Activated T-helper 1 cell treated with anti-CD3 and anti-CD28 coated beads, Interleukin-12 subunit alpha, Interleukin-12 subunit beta, Interleukin-2, Interleukin-4 antibody, amounts not matched to agents 30 ng/mL and 10 ng/mL and 1 ng/mL, durations not matched to agents 14 hours and 24 hours and 36 hours (primary cell): ENCODE results near the gene MOB3C. TPM values are rescaled to one million over a fixed set of nuclear protein-coding genes. Genes with fewer than 3 reads are reported as not detected.
A peak's percentile ranks its signal among the peaks of the same experiment; 100 is the strongest.

Source experiments
- DNase-seq: peaks from one replicate; pipeline ENCODE4 v3.0.0; 2021; ENCODE audit warnings: low spot score
- H3K27ac Mint-ChIP-seq: one replicate; pipeline ENCODE4 v1.8.0; 2021; ENCODE audit warnings: mild to moderate bottlenecking, mixed read lengths
- H3K27me3 Mint-ChIP-seq: one replicate; pipeline ENCODE4 v1.8.0; 2022; ENCODE audit warnings: mild to moderate bottlenecking, moderate library complexity, mixed read lengths; ENCODE audit not compliant: insufficient read depth
- H3K36me3 Mint-ChIP-seq: one replicate; pipeline ENCODE4 v1.8.0; 2021; ENCODE audit warnings: low read depth, mixed read lengths
- H3K4me1 Mint-ChIP-seq: one replicate; pipeline ENCODE4 v1.8.0; 2021; ENCODE audit warnings: low read depth, mixed read lengths
- H3K4me3 Mint-ChIP-seq: one replicate; pipeline ENCODE4 v1.8.0; 2021; ENCODE audit warnings: mild to moderate bottlenecking, moderate library complexity, mixed read lengths
- H3K9me3 Mint-ChIP-seq: one replicate; pipeline ENCODE4 v1.8.0; 2021; ENCODE audit warnings: mixed read lengths
- intact Hi-C: fragments of 100-400 bp; cut with micrococcal nuclease; formaldehyde crosslinking; loops from one replicate; pipeline ENCODE4 v1.15.1; 2024
- total RNA-seq: library from RNA; stranded (reverse); gene quantifications from 2 replicates; pipeline ENCODE4 v1.2.3, GENCODE V29; 2022

Gene MOB3C
- total RNA-seq, 1 donor from 2014 or later = 16.9 TPM

DNA sequence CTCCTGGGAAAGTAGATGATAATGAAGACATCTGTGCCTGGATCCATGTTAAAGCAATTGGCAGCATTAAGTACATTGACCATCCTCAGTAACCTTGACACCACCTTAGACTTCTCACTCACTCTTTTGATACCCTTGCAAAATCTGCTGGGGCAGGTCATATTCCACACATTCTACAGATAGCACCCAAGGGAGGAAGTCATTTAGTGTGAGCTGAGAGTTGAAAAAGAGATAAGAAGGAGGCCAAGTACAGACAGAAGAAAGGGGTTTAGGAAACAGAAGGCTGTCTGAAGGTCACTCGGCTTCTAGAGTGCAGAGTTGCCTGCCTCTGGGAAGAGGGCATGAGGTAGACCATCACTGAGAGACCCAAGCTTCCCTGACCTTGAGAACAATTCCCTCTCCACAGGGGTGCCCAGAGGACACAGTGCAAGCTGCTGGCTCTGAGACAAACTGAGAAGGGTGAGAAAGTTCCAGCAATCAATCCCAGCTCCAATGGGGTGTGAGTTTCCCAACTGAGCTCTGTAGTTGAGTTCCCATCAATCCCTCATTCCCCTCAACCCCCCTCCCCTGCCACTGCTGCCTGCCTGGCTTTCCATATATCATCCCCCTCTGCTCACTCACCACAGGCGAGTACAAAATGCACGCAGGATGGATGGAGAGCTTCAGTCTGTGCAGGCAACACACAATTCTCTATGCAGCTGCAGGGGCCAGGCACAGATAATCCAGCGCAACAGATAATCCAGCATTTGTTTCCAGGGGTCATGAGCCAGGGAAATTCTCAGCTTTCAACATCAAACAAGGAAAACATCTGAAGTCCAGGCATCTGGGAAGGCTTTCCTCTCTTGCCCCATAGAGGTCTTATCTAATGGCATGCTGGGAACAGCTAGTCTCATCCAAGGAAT, 7.4 kb upstream of the MOB3C start:
- intact Hi-C loops = no loop called here
- no peak overlapping the region for H3K27ac Mint-ChIP-seq
- peaks cover 2% of the 10 kb centered on the region for H3K27me3 Mint-ChIP-seq
- no peak for DNase-seq
- no peaks in the 10 kb centered on the region for H3K9me3 Mint-ChIP-seq
- H3K4me1 Mint-ChIP-seq = peaks cover 7% of the 10 kb centered on the region
- H3K4me3 Mint-ChIP-seq = no peak overlapping the region
- H3K36me3 Mint-ChIP-seq = peaks cover 5% of the 10 kb centered on the region

DNA sequence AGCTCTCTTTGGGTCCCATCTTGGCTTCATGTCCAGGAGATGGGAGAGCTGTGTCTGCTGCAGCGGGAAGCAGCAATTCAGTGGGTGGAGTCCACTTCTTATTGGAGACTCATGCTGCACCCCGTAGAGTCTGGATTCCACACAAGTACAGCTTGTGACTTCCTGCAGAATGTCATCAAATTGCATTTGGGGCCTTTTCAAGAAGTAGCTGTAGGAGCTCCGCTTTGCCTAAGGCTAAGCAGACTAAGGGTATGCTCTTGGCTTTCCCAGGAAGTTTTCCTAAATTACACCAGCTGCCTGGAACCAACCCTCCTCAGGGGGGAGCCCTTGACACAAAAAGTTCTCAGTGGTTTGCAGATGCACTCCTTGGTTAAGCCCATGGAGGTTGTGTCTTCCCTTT, 5.7 kb upstream of the MOB3C start:
- Mint-ChIP-seq H3K9me3 (no peaks in the 10 kb centered on the region), H3K4me1 (peaks cover 20% of the 10 kb centered on the region), H3K4me3 (no peak overlapping the region), H3K27me3 (peaks cover 2% of the 10 kb centered on the region), H3K27ac (no peak overlapping the region), H3K36me3 (no peaks in the 10 kb centered on the region)
- no peak for DNase-seq
- intact Hi-C loops = loop anchor here (1.0 kb wide), 1 partner anchor 103 kb away; no protein-coding TSS in a partner anchor

DNA sequence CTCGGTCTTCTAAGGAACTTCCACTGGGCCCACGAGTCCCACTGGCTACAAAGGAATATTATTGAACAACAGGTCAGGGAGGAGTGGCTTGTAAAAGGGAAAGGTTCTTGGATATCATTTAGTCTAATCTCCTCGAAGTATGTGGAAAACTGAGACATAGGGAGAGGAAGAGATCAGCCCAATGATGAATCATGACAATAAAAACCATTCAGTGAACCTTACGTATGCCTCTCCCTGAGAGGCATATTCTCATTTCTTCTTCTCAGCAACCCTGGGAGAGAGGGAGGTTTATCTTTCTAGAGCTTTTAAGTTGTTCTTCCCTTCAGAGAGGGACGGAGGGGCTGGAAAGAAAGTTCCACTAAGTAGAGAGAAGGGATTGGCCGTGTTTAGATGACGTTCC, 5.3 kb upstream of the MOB3C start:
- intact Hi-C loops = loop anchor here (1.0 kb wide), 1 partner anchor 103 kb away; no protein-coding TSS in a partner anchor
- Mint-ChIP-seq H3K9me3 (no peaks in the 10 kb centered on the region), H3K4me1 (peaks cover 25% of the 10 kb centered on the region)

DNA sequence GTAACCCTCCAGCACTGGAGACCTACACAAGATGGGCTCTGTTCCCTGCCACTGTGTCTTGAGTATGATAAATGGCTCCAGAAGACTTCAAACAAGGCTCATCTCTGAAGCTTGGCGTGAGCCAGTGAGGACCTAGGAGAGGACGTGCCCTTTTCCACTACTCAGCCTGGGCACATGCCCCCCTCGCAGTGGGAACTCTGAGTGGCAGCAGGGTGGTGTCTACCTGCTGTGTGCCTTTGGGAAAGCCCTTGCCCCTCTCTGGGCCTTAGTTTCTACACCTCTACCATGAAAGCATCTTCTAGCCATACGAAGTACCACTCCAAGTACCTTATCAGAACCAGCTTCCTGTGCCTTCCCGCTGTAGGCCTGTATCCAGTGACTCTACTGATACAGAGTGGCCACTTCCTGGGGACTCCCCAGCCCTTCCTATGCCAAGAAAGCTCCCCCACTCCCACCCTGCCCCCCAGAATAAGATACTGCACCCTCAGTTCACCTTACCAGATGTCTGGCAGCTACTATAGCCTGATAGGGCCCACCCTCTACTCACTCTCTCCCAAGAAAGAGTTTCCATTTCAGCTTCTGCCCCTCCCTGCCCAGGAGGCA, 3.1 kb upstream of the MOB3C start:
- peaks cover 2% of the 10 kb centered on the region for H3K36me3 Mint-ChIP-seq
- intact Hi-C loops = no loop called here
- H3K9me3 Mint-ChIP-seq = no peaks in the 10 kb centered on the region
- H3K4me1 Mint-ChIP-seq = peaks cover 41% of the 10 kb centered on the region
- H3K27me3 Mint-ChIP-seq = peaks cover 2% of the 10 kb centered on the region
- no peak for DNase-seq
- peak overlapping the region; percentile 13 for H3K27ac Mint-ChIP-seq
- H3K4me3 Mint-ChIP-seq = no peak overlapping the region

More for the DNA sequence above, 5.3 kb upstream of the MOB3C start:
- no peak for DNase-seq
- no peak overlapping the region for H3K4me3 Mint-ChIP-seq
- H3K27me3 Mint-ChIP-seq = peaks cover 2% of the 10 kb centered on the region
- H3K27ac Mint-ChIP-seq = no peak overlapping the region
- H3K36me3 Mint-ChIP-seq = no peaks in the 10 kb centered on the region

DNA sequence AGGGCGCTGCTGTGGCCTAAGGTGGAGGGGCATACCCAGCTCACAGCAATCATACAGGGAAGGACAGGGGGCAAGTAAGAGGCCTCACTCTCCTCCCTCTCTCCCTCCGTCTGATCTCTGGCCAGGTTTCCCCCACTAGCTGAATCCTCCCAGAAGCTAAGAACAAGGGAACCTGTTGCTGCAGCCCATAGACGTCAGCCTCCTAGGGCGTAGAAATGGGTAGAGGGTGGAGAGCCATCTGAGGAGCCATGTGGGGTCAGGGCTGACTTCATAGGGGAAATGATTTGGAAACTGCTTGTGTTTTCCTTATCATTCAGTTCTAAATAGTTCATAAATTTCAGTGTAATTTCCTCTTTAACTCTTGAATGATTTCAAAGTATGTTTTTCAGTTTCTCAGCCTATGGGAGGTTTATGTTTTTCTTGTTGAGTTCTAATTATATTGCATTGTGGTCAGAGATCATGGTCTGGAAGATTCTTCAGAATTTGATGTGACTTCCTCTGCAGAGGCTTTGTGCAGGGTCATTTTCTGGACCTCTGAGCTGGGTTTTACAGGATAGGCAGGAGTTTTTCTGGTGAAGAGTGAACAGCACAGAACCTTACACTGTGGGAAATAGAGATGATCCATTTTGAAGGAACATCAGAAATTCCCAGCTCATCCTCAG, 2.3 kb upstream of the MOB3C start:
- H3K4me1 Mint-ChIP-seq = peaks cover 50% of the 10 kb centered on the region
- no peak overlapping the region for H3K27ac Mint-ChIP-seq
- H3K36me3 Mint-ChIP-seq = peaks cover 2% of the 10 kb centered on the region

GRCh38 chr1:46617833-46618232, 1.2 kb upstream of the MOB3C start:
- H3K9me3 Mint-ChIP-seq = no peaks in the 10 kb centered on the region
- peaks cover 2% of the 10 kb centered on the region for H3K27me3 Mint-ChIP-seq
- H3K36me3 Mint-ChIP-seq = peaks cover 4% of the 10 kb centered on the region
- intact Hi-C loops = loop anchor here (2.0 kb wide), 1 partner anchor 85 kb away; no protein-coding TSS in a partner anchor
- DNase-seq = no peak
- H3K4me3 Mint-ChIP-seq = peak overlapping the region; percentile 90
- H3K27ac Mint-ChIP-seq = no peak overlapping the region
- H3K4me1 Mint-ChIP-seq = peaks cover 51% of the 10 kb centered on the region

More for the DNA sequence above, 2.3 kb upstream of the MOB3C start:
- Mint-ChIP-seq H3K9me3 (no peaks in the 10 kb centered on the region), H3K27me3 (peaks cover 2% of the 10 kb centered on the region), H3K4me3 (no peak overlapping the region)
- intact Hi-C loops = no loop called here
- no peak for DNase-seq

GRCh38 chr1:46617108-46617800, 643 bp upstream of the MOB3C start:
- intact Hi-C loops = loop anchor here (2.0 kb wide), 1 partner anchor 84 kb away; no protein-coding TSS in a partner anchor
- Mint-ChIP-seq H3K9me3 (no peaks in the 10 kb centered on the region), H3K27me3 (peaks cover 2% of the 10 kb centered on the region), H3K36me3 (peaks cover 7% of the 10 kb centered on the region), H3K27ac (peak overlapping the region; percentile 87), H3K4me1 (peaks cover 51% of the 10 kb centered on the region), H3K4me3 (peak overlapping the region; percentile 90)
- DNase-seq = no peak

- intact Hi-C loops = loop anchor here (1.0 to 2.0 kb wide), 5 partner anchors 11 to 104 kb away; partner anchors contain the start of genes EFCAB14 and MKNK1
- Mint-ChIP-seq H3K27me3 (no peaks in the 10 kb centered on the region), H3K4me1 (peaks cover 51% of the 10 kb centered on the region), H3K36me3 (peaks cover 12% of the 10 kb centered on the region), H3K27ac (peak overlapping the region; percentile 82), H3K4me3 (peak overlapping the region; percentile 90), H3K9me3 (no peaks in the 10 kb centered on the region)
- no peak for DNase-seq
Measured at GRCh38 chr1:46615735-46616134, 876 bp downstream of the MOB3C start.

DNA sequence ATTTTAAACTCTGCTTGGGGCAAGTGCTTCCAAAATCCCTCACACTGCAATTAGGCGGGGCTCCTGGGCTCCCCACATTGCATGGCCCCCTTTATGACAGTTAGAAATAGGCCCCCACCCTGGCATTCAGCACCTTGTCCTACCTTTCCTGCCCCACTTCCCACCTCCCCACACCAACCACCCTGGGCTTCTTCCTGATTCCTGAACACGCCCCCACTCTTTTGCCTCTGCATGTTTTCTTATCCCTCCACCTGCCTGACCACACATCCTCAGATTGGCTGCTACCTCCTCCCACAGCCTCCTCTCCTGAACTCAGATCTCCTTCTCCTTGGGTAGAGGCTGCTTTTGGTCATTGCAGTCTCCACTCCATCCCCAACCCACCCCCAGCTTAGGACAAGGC, 1.5 kb downstream of the MOB3C start:
- H3K27me3 Mint-ChIP-seq = no peaks in the 10 kb centered on the region
- intact Hi-C loops = no loop called here
- peaks cover 48% of the 10 kb centered on the region for H3K4me1 Mint-ChIP-seq
- peak overlapping the region; percentile 82 for H3K27ac Mint-ChIP-seq
- H3K36me3 Mint-ChIP-seq = peaks cover 16% of the 10 kb centered on the region
- no peak for DNase-seq
- no peaks in the 10 kb centered on the region for H3K9me3 Mint-ChIP-seq
- H3K4me3 Mint-ChIP-seq = peak overlapping the region; percentile 90

GRCh38 chr1:46614604-46614984, 2.0 kb downstream of the MOB3C start:
- no peaks in the 10 kb centered on the region for H3K9me3 Mint-ChIP-seq
- H3K4me3 Mint-ChIP-seq = peak overlapping the region; percentile 90
- peaks cover 52% of the 10 kb centered on the region for H3K4me1 Mint-ChIP-seq
- DNase-seq = no peak
- intact Hi-C loops = no loop called here
- H3K27ac Mint-ChIP-seq = peak overlapping the region; percentile 82
- H3K27me3 Mint-ChIP-seq = no peaks in the 10 kb centered on the region
- peaks cover 21% of the 10 kb centered on the region for H3K36me3 Mint-ChIP-seq

DNA sequence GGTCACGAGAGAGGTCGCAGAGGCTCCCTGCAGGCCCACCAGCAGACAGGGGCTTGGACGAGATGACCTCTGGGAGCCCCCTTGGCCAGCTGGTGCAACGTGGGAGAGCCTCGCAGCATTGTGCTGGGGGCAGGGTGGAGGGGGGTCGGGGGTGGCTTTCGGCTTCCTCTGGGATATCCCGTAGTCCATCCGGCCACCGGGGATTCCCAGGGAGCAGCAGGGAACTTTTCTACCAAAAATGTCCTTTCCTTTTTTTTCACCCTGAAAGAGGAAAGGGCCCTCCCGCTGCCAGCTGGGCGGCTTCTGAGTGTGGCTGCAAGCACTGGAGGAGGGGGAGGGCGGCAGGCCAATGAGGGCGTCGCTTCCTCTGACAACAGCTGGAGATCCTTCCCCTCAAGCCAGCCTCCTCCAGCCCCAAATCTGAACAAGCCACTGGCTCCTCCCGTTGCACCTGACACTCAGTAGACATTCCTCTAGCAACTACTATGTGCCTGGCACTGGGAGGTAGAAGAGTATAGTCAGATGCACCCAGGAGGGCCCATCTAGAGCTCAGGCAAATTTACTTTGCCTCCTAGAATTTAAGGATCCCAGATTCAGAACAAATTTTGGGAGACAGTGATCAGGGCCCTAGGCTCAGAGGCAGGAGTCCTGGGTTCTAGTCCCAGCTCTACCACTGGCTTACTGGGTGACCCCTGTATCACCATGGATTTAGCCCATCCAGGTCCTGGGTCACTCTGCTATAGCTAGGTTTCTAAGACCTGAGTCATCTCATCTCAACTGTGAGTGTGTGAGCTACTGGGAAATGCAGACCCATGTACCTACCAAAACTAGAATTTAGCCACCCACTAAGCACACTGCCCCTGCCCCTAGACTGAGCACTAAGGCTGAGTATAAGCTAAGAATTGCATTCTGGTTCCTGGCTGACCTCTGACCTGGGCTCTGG, 2.7 kb downstream of the MOB3C start:
- H3K36me3 Mint-ChIP-seq = peaks cover 27% of the 10 kb centered on the region
- no peaks in the 10 kb centered on the region for H3K9me3 Mint-ChIP-seq
- H3K27me3 Mint-ChIP-seq = no peaks in the 10 kb centered on the region
- peak; percentile 37 for DNase-seq
- peak overlapping the region; percentile 19 for H3K27ac Mint-ChIP-seq
- intact Hi-C loops = no loop called here
- H3K4me1 Mint-ChIP-seq = peaks cover 48% of the 10 kb centered on the region
- H3K4me3 Mint-ChIP-seq = peak overlapping the region; percentile 90
